Medulla oblongata (tissue), 1 donor: ENCODE data around the gene CCDC134.
"Not testable (repeated sequence)": the region's sequence is repeated elsewhere in the genome, so short reads cannot be mapped to it uniquely, and the experiment has no call there.

Experiments used
- DNase-seq: peaks from one replicate; pipeline ENCODE4 v3.0.0-alpha.2; 2015; ENCODE audit errors: extremely low spot score

CCDC134 gene

DNA sequence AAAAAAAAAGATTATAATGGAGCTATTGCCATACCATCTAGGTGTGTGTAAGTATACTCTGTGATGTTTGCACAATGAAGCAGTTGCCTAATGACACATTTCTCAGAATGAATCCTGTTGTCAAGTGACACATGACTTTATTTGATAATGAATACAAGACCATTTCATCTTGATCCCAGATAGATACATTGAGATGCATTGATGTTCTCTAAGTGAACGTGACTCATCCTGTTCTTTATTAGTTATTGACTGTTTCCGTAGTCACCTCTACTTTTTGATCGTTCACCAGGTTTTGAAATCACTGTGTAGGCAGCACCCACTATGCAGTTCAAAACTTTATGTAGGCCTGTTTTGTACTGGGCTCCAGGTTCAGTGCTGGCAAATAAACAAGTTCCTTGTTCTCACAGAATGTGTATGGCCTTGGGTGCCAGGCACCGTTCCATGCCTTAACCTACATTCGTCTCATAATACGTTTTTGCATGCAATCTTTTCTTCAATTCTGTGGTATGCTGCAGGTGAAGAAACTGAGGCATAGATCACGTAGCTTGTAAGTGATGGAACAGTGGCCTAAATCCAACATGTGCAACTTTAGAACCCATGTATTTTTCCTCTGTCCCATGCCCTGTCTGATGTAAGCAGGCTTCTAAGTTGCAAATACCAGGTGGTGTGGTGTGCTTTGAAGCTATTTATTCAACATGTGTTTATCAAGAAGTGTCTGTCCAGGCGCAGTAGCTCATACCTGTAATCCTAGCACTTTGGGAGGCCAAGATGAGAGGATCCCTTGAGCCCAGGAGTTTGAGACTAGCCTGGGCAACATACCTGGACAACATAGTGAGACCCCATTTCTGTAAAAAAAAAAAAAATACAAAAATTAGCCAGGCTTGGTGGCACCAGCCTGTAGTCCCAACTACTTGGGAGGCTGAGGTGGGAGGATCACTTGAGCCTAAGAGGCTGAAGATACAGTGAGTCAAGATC, 42.8 kb downstream of the CCDC134 start:
- DNase-seq = no peak

DNA sequence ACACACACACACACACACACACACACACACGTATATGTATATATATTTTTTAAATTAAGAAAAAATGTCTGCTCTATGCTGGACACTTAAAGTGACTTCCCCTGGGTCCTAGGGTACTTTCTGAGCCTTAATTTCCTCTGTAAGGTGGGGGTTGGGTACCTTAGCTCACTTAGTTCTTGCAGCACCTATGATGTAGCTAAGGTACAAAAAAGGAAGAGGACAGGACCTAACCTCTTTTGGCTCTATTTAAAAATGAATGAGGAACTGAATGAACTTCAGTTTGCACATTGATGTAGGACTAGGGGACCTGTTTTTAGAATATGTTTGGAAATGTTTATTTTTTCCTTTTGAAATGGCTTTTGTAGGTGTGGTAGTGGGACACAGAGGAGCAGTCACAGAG, 43.6 kb downstream of the CCDC134 start:
- DNase-seq = no peak

DNA sequence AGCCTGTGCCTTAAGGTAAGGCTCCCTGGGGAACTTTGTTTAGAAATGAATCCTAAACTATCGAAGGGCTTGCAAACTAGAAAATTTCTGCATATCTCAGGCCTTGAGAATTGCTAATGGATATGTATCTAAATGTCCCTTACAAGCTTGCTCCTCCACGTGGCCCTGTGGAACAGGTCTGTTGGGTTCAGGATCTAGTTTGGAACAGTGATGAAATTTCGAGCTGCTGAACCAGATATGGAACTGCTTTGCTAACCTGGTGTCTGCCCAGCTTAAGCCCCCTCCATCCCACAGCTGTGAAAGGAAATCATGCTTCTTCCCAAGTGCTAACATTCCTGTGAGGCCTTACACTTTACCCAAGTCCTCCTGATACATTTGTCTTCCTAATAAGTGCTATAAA, 44.0 kb downstream of the CCDC134 start:
- DNase-seq = no peak

DNA sequence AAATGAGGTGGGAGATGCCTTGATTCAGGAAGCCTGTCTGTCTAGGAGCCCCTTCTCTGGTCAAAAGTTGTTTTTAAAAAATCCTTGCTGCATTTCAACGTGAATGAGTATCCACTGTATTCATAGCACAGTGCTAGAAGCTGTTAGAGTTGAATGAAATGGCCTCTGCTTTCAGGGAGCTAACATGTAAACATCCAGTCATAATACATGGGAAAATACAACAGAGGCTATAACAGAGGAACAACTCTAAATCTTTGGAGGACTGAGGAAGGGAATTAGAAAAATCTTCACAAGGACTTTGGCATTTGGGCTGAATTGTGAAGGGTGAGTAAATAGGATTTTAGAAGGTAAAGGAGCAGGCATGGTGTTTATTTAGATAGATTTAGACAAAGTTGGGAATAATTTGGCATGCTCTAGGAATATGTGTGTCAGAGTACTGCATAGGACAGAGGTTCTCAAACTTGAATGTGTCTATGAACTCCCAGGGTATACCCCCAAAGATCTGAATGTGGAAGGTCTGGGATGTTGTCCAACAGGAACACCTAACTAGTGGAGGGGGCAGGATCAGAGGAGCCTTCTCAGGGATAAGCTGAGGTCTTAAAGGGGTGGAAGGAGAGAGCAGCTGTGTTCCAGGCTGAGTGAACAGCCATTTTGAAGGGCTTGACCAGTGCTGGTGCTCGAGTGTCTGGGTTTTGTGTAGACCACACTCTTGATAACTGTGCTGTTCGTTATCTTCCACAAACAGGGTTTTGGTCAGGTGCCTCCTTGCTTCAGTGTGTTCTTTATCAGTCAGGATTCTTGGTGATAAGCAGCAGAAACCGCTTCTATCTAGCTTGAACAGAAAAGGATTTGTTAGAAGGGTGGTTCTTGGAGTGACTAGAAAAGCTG, 45.1 kb downstream of the CCDC134 start:
- no peak for DNase-seq

DNA sequence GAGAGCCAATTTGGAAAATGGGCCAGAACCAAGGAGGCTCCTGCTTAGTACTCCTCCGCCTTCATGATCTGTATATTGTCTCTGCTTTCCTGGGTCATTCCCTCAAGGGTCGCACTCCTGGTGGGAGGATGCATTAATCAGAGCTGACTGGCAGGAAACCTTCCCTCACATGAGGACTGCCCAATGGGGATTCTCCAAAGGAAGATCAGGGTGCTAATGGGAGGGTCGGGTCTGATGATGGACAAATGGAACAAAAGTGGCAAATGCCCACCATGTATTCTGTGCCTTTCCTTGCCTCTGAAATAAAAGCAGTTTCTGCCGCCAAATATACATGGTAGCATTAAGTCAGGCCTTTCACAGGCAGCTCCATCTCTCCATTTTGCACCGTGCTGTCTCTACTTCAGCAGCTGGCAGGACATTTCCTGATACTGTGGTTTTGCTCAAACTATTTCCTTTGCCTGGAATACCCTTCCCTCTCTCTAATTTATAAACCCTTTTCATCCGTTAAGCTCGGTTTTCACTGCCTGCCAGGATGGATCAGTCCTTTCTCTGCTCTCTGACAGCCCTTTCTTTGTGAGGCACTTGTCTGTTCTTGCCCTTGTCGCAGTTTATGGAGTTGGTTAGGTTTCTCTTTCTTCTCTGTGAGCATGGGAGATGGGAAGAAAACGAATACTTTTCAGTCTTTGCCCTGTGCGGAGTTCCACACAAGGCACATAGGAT, 45.9 kb downstream of the CCDC134 start:
- DNase-seq = no peak

DNA sequence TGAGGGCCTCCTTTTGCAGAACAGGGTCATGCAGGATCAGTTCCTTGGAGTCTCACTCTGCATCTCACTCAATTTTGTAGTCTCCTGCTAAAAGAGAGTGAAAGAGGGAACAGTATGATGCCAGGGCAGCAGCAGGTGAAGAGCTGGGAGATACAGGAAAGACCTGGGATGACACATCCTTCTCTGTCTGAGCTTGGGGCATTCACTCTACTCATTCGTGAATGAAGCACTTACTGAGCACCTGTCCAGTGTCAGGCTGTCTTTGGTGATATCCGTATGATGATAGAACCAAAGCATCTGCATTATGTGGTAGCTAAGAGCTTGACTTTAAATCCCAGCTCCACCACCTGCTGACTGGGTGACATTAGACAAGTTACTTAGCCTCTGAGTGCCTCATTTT, 46.8 kb downstream of the CCDC134 start:
- DNase-seq = no peak

DNA sequence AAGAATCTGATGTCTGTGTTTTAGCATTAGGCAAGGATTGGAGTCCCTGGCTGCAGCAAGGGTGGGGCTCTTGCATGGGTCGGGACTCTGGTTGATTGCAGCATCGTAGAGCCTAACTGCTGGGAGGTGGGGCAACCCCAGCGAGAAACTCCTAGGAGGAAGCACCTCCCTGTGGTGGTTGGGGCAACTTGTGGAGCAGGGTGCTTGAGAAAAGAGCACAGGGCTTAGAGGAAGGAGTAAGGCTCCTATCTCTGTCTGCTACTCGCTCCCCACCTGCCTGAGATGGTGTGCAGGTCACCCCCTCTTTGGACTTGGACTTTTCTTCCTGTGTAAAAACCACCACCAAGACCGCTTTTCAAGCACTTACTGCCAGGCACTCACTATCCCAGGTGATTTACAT, 48.0 kb downstream of the CCDC134 start:
- no peak for DNase-seq

DNA sequence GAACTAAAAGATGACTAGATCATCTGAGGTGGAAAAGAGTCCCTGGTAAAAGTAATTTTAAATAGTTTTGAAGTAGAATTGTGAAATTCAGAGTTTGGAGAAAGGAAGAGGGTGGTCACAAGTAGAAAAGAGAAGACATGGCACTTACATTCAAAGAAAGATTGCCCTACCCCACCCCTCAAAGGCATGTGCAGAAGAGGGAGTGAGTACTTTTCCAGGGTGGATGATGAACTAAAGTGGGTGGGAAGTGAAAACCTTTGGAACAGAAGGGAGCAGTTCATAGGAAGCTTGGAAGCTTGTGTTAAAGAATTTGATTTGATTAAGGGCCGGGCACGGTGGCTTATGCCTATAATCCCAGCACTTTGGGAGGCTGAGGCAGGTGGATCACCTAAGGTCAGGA, 56.0 kb downstream of the CCDC134 start:
- DNase-seq = no peak

DNA sequence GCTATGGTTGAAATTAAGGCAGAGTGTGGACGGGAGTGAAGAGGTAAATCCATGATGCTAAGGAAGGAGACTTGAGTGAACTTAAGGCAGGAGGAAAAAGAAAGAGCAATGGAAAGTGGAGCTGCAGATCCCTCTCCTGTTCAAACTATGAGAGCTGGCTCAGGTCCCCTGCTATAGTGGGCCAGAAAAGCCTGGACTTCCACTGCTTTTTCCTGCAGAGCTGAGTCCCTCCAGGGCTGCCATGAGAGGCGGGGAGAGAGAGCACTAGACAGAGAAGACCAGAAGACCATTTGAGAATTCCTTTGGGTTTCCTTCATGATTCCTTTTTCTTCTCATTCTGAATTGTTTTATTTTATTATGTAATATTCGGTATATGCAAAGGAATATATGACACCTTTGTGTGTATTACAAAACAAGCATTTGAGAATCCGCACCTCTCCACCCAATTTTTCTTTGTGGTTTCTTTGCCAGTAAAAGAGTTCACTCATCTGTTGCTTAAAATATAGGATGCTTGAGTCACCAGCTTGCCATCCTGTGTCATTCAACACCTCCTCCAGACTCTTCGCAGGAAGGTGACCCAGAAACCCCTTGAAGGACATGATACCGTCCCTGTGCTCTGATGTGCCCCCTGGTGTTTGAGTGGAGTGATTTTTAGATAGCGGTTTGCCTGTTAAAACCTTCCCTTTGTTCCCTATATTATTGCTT, 56.8 kb downstream of the CCDC134 start:
- DNase-seq = peak; percentile 41

DNA sequence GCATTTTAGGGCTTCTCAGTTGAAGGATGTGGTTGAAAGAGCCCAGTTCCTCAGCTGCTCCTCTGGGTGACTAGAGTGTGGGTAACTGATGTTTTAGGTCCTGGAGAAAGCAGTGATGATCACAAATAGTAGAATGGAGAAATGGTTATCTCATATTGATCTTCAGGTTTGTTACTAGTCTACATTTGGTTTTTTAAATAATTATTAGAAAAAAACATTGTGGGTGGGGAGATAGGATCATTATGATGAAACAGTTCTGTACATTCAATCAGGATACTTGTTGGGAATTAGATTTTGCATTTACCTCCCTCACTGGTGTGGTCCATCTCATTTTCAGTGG, 57.4 kb downstream of the CCDC134 start:
- no peak for DNase-seq

DNA sequence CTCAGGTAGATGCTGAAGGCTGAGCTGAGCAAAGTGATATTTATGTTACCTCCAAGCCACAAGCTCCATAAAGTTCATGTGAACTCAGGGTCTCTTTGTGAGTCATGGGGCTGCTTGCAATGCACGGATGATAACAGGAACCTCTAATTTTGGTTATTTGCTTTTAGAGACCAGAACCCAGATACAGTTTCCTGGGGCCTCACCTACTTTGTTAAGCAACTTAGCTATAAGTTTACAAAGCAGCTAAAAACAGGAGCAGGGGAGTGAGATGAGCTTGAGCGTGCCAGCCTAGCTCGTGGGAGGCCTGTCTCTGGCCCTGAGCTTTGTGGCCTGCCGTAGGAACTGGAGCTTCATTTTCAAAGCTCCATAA, 61.7 kb downstream of the CCDC134 start:
- DNase-seq = no peak

DNA sequence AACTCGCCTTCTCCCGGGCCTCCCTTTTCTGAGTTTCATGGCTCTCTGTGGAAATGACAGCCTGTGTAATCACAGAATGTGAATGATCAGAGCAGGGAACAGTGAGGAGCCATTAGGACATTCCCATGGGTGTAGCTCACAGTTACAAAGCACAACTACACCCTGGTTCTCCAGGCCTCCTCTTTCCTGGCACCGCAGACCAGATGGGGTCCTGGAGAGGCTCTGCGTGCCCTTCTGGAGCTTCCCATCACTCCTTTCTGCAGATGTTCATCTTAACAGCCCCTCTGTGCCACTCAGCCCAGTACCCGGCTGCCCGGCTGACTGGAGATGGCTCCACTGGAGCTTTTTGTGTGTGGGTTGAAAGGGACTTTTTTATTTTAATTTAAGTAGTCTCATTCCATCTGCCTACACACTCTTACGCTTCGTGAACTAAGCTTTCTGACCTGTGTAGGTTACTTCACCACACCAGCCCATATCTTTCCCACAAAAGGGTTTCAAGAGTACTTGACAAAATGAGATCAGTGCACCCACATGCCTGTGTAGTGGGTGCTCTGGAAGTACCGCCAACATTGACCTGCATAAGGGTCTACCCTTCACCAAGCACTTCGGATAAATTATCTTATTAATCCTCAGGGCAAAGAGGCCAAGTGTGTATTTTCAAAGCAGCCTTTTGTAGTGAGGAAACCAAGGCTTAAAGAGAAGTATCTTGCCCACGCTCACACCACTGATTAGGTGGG, 62.2 kb downstream of the CCDC134 start:
- DNase-seq = no peak

DNA sequence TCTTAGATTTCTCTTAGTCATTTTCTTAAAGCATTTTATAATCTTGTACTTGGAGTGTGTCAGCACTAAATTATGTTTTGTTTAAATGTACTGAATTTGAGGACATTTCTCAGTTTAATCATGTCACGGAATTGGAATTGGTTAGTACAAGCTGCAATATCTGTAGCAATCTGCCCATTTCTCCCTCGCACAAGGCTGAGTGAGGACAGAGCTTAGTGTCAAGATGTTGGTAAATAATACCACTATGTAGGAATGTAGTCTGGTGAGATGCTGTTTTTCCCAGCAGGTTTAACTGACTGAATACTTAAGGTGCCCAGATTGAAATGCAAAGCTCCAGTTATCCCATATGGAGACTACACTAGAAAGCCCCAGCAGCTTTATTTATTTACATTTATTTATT, 63.0 kb downstream of the CCDC134 start:
- no peak for DNase-seq

DNA sequence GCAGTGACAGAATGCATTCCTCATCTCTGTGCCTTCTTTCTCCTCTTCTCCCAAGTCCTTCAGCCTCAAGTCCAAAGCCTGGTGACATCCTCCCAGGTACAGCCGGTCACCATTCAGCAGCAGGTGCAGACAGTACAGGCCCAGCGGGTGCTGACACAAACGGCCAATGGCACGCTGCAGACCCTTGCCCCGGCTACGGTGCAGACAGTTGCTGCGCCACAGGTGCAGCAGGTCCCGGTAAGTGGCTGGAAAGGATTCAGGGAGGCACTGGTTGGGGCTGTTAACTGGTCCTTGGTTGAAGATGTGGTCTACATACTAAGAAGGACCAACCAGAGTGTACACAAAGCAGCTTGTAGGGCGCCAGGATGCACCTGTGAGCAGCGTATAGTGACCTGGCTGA, 68.1 kb downstream of the CCDC134 start:
- no peak for DNase-seq

DNA sequence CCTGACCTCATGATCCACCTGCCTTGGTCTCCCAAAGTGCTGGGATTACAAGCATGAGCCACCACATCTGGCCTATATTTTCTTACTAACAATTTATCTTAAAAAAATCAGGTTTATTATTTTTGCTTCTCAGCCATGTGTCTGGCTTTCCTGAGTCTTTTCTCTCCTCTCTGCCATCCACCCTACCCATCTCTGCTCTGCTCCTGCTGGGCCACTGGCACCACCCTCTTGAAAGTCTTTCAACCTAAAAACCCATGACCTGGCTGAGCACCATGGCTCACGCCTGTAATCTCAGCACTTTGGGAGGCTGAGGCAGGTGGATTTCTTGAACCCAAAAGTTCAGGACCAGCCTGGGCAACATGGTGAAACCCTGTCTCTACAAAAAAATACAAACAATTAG, 69.6 kb downstream of the CCDC134 start:
- DNase-seq = not testable (repeated sequence)

DNA sequence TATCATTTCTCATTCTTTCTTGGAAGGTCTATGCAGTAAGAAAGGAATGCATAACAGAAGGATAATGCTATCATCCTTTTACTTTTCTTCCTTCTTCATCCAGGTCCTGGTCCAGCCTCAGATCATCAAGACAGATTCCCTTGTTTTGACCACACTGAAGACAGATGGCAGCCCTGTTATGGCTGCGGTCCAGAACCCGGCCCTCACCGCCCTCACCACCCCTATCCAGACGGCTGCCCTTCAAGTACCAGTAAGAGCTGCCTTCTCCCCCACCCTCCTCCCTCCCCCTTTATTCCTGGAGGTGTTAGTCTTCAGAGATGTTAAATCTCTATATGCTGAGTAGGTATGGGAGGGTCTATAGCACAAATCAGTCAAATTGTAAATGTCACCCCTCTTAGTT, 70.3 kb downstream of the CCDC134 start:
- no peak for DNase-seq

DNA sequence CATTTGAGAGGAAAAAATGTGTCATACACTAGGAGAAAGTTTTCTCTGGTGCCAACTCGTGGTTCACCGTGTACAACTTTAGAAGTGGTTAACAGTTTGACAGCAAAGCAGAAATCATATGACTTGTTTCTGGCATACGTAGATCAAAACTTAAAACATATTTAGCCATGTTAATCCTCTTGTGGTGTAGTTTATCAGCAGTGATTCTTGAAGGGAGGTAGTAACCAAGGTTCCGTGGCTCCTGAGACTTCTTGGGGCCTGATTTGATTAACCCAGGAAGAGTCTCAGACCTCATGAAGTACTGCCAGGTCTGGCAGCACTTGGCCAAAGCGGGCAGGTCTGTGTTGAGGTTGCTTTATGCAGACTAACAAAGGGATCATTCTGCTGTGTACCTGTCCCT, 72.9 kb downstream of the CCDC134 start:
- no peak for DNase-seq

DNA sequence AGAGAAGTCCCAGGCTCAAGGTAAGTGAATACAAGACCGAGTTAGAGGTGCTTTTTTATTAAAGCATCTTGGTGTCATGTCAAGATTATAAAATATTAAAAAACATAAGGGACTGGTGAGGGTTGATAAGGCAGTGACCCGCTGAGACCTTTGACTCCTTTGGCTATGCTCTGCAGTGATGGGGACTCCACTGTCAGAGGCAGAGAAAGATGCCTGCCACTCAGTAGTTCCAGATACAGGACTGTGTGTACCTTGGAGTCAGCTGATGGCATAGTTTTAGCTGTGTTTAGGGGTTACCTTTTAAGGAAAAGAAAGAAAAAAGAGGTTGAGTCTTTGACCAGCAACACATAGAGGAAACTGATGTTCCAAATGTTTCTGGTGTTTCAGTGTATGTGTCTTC, 73.6 kb downstream of the CCDC134 start:
- DNase-seq = no peak

DNA sequence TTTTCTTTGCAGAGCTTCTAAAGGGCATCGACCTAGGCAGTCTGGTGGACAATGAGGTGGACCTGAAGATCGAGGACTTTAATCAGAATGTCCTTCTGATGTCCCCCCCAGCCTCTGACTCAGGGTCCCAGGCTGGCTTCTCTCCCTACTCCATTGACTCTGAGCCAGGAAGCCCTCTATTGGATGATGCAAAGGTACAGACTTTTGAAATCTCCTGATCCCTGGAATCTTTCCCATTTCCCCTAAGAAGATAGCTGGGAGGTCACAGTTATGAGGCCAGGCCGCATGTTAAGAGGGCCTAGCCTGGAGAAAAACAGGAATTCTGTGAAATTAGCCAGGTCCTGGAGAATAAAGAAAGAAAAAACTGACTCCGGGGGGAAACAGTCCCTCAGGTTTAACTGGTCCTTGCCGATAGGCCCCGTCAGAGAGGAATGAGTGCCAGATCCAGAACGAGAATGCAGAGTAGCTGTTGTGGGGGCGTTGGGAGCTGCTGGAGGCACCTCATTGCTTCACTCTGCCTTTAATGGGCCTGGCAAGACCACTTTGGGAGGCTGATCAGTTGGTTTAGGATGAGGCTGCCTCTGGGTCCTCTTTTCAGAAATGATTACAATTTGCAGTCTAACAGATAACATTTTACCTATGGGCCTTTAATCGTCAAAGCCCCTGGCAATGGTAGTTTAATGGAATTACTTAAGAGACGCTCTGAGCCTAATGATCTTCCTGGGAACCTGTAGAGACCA, 75.2 kb downstream of the CCDC134 start:
- DNase-seq = no peak
